Measurements from ENCODE around the gene ARCN1. TPM values are rescaled to one million over a fixed set of nuclear protein-coding genes. Genes with fewer than 3 reads are reported as not detected.
"Not testable (repeated sequence)": the region's sequence is repeated elsewhere in the genome, so short reads cannot be mapped to it uniquely, and the experiment has no call there.

The ARCN1 gene
- polyA plus RNA-seq, 2 donors, result 44.7 to 58.0 TPM

DNA sequence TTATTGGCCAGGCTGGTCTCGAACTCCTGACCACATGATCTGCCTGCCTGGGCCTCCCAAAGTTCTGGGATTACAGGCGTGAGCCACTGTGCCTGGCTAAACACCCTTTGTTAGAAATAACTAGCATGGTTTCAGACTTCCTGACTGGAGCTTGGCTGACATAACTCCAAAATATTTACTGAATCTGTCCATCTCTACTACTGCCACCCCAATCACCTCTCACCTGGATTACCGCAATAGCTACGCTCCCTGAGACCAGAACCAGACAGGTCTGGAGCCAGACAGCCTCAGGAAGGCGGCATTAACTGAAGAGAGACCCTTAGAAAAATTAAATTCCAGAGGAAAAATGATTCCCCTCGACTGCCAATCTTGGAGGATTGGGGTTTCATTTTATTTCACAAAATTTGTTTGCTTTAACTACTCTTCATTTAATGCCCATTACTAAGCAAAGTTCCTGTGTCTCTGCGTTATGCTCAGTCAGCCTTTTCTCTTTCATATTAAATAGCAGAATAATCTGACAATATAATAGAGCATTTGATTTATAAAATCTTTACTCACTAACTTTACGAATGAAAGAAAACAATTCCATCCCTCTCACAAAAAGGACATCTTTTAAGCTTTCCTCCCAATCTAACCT is 28.1 kb upstream of the ARCN1 start:
- no peaks in the 10 kb centered on the region for H3K27me3 ChIP-seq (ENCODE audit: control insufficient read depth in 1 of 2, insufficient read depth in 2 of 2, low read length in 2 of 2)

DNA sequence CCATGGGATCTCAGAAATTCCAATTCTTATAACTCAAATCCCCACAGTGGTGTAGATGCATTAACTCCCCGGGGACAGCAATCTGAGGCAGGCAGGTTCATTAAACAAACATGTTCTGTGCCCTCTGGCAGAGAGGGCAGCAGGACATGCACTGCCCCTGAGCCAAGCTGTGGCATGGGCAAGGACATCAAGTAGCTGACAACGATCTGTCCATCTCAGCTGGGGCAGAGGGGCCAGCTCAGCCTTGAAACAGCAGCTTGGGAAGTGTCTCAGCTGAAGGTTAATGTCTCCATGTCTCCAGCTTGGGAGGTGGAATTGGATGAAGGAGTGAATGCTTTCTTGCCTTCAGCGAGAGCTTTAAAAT is 27.6 kb upstream of the ARCN1 start:
- no peaks in the 10 kb centered on the region for H3K9me3 ChIP-seq (ENCODE audit: control insufficient read depth in 2 of 2, insufficient read depth in 1 of 2, low read depth in 1 of 2, low read length in 1 of 2)
- H3K27me3 ChIP-seq (ENCODE audit: control insufficient read depth in 1 of 2, insufficient read depth in 2 of 2, low read length in 2 of 2), result no peaks in the 10 kb centered on the region
- no peak overlapping the region for H3K27ac ChIP-seq (ENCODE audit: low read depth in 2 of 2, low read length in 1 of 2)
- no peak overlapping the region for H3K4me3 ChIP-seq (ENCODE audit: low read depth in 1 of 2, low read length in 2 of 2)
- no peaks in the 10 kb centered on the region for H3K4me1 ChIP-seq (ENCODE audit: control insufficient read depth in 2 of 2, insufficient read depth in 2 of 2, low read length in 1 of 2)
- peaks cover 0 to 6% of the 10 kb centered on the region in 2 donors for H3K36me3 ChIP-seq (ENCODE audit: control insufficient read depth in 2 of 2, insufficient read depth in 2 of 2, low read length in 1 of 2)
- WGBS, 2 donors, result 85 to 92% methylated on average over 3 of the region's 3 CpGs

More for the DNA sequence above, 28.1 kb upstream of the ARCN1 start:
- H3K4me1 ChIP-seq (ENCODE audit: control insufficient read depth in 2 of 2, insufficient read depth in 2 of 2, low read length in 1 of 2), result no peaks in the 10 kb centered on the region
- 90 to 92% methylated on average over 8 of the region's 8 CpGs for WGBS, 2 donors
- H3K27ac ChIP-seq (ENCODE audit: low read depth in 2 of 2, low read length in 1 of 2), result no peak overlapping the region
- peaks cover 0 to 6% of the 10 kb centered on the region in 2 donors for H3K36me3 ChIP-seq (ENCODE audit: control insufficient read depth in 2 of 2, insufficient read depth in 2 of 2, low read length in 1 of 2)
- no peaks in the 10 kb centered on the region for H3K9me3 ChIP-seq (ENCODE audit: control insufficient read depth in 2 of 2, insufficient read depth in 1 of 2, low read depth in 1 of 2, low read length in 1 of 2)
- no peak overlapping the region for H3K4me3 ChIP-seq (ENCODE audit: low read depth in 1 of 2, low read length in 2 of 2)

DNA sequence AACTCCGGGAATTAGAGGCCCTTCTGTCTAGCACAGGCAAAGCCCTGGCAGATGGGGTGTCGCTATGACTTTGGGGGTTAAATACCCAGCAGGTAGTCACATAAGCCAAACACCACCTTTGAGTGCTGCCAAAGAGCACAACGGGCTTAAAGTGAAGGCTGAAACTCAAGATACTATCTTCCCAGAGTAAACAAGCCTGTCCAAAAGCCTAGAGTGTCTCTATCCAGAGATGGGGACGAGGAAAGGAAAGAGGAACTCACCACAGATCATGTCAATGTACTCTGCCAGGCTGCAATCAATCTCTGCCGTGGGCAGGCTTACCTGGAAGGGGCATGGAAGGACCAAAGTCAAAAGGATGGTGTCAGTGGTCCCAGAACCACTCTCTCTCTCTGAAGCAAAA is 26.7 kb upstream of the ARCN1 start:
- Histone ChIP-seq H3K36me3 (ENCODE audit: control insufficient read depth in 2 of 2, insufficient read depth in 2 of 2, low read length in 1 of 2) (peaks cover 0 to 6% of the 10 kb centered on the region in 2 donors), H3K4me1 (ENCODE audit: control insufficient read depth in 2 of 2, insufficient read depth in 2 of 2, low read length in 1 of 2) (no peaks in the 10 kb centered on the region), H3K27me3 (ENCODE audit: control insufficient read depth in 1 of 2, insufficient read depth in 2 of 2, low read length in 2 of 2) (no peaks in the 10 kb centered on the region), H3K4me3 (ENCODE audit: low read depth in 1 of 2, low read length in 2 of 2) (no peak overlapping the region), H3K9me3 (ENCODE audit: control insufficient read depth in 2 of 2, insufficient read depth in 1 of 2, low read depth in 1 of 2, low read length in 1 of 2) (no peaks in the 10 kb centered on the region), H3K27ac (ENCODE audit: low read depth in 2 of 2, low read length in 1 of 2) (no peak overlapping the region)
- 73 to 86% methylated on average over 5 of the region's 5 CpGs for WGBS, 2 donors

DNA sequence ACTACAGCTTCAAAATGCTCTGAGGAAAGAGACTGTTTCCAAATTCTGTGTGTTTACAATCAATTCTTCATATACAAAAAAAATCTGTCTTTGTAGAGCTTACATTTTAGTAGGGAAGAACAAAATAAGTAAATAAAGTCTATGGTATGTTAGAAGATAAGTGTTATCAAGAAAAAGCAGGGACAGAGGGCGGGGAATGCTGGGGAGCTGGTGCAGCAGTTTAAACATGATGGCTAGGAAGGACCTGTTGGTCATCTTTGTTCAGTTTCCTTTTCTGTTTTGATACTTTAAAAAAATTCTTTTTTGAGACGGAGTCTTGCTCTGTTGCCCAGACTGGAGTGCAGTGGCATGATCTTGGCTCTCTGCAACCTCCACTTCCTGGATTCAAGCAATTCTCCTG is 25.1 kb upstream of the ARCN1 start:
- H3K4me1 ChIP-seq (ENCODE audit: control insufficient read depth in 2 of 2, insufficient read depth in 2 of 2, low read length in 1 of 2), result no peaks in the 10 kb centered on the region
- 88 to 93% methylated on average over 2 of the region's 2 CpGs for WGBS, 2 donors
- no peak overlapping the region for H3K4me3 ChIP-seq (ENCODE audit: low read depth in 1 of 2, low read length in 2 of 2)
- no peak overlapping the region for H3K27ac ChIP-seq (ENCODE audit: low read depth in 2 of 2, low read length in 1 of 2)
- no peaks in the 10 kb centered on the region for H3K9me3 ChIP-seq (ENCODE audit: control insufficient read depth in 2 of 2, insufficient read depth in 1 of 2, low read depth in 1 of 2, low read length in 1 of 2)
- no peaks in the 10 kb centered on the region for H3K27me3 ChIP-seq (ENCODE audit: control insufficient read depth in 1 of 2, insufficient read depth in 2 of 2, low read length in 2 of 2)
- peaks cover 3 to 6% of the 10 kb centered on the region in 2 donors for H3K36me3 ChIP-seq (ENCODE audit: control insufficient read depth in 2 of 2, insufficient read depth in 2 of 2, low read length in 1 of 2)

DNA sequence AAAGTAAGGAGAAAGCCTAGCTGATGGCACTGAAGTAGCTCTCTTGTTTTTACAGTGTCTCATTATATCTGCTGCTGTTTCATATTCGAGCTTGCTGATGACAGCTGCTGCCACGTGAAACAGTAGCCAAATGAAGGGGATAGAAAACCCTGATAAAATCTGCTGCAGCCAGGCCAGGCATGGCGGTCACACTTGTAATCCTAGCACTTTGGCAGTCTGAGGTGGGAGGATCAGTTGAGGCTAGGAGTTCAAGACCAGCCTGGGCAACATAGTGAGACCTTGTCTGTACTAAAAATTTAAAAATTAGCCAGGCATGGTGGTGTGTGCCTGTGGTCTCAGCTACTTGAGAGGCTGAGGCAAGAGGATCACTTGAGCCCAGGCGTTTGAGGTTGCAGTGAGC is 19.9 kb upstream of the ARCN1 start:
- no peak overlapping the region for H3K4me3 ChIP-seq (ENCODE audit: low read depth in 1 of 2, low read length in 2 of 2)
- H3K27ac ChIP-seq (ENCODE audit: low read depth in 2 of 2, low read length in 1 of 2), result no peak overlapping the region
- H3K27me3 ChIP-seq (ENCODE audit: control insufficient read depth in 1 of 2, insufficient read depth in 2 of 2, low read length in 2 of 2), result no peaks in the 10 kb centered on the region
- no peaks in the 10 kb centered on the region for H3K9me3 ChIP-seq (ENCODE audit: control insufficient read depth in 2 of 2, insufficient read depth in 1 of 2, low read depth in 1 of 2, low read length in 1 of 2)
- H3K4me1 ChIP-seq (ENCODE audit: control insufficient read depth in 2 of 2, insufficient read depth in 2 of 2, low read length in 1 of 2), result no peaks in the 10 kb centered on the region
- H3K36me3 ChIP-seq (ENCODE audit: control insufficient read depth in 2 of 2, insufficient read depth in 2 of 2, low read length in 1 of 2), result peaks cover 6% of the 10 kb centered on the region in 2 donors
- WGBS, 2 donors, result 87 to 88% methylated on average over 4 of the region's 4 CpGs

DNA sequence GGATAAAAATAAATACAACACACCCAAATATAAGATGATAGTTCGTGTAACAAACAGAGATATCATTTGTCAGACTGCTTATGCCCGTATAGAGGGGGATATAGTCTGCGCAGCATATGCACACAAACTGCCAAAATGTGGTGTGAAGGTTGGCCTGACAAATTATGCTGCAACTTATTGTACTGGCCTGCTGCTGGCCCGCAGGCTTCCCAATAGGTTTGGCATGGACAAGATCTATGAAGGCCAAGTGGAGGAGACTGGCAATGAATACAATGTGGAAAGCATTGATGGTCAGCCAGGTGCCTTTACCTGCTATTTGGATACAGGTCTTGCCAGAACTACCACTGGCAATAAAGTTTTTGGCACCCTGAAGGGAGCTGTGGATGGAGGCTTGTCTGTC is 11.4 kb upstream of the ARCN1 start:
- Histone ChIP-seq H3K27me3 (ENCODE audit: control insufficient read depth in 1 of 2, insufficient read depth in 2 of 2, low read length in 2 of 2) (no peaks in the 10 kb centered on the region), H3K4me3 (ENCODE audit: low read depth in 1 of 2, low read length in 2 of 2) (no peak overlapping the region), H3K27ac (ENCODE audit: low read depth in 2 of 2, low read length in 1 of 2) (no peak overlapping the region), H3K36me3 (ENCODE audit: control insufficient read depth in 2 of 2, insufficient read depth in 2 of 2, low read length in 1 of 2) (peaks cover 0 to 3% of the 10 kb centered on the region in 2 donors), H3K9me3 (ENCODE audit: control insufficient read depth in 2 of 2, insufficient read depth in 1 of 2, low read depth in 1 of 2, low read length in 1 of 2) (no peaks in the 10 kb centered on the region), H3K4me1 (ENCODE audit: control insufficient read depth in 2 of 2, insufficient read depth in 2 of 2, low read length in 1 of 2) (peaks cover 2 to 3% of the 10 kb centered on the region in 2 donors)
- WGBS, 2 donors, result 89 to 90% methylated on average over 4 of the region's 4 CpGs

DNA sequence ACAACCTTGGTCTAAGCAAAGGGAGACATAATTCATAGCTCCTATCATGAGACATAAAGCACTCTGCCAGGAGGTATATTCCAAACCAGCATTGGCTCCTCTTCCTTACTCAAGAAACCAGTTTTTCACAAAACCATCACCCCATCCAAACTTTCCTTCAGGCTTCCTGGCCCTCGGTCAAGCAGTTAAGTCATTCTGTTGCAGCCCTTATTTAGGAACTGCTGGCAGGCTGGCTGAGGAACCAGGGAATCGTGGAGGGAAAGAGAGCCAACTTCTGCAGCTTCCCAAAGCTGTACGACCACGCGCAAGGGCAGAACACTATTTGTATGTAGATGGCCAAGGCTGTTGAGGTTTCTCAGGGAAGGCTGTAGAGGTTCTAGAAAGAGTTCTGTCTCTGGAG is 7.2 kb upstream of the ARCN1 start:
- Histone ChIP-seq H3K27ac (ENCODE audit: low read depth in 2 of 2, low read length in 1 of 2) (peak overlapping the region; percentile 66 to 76), H3K4me3 (ENCODE audit: low read depth in 1 of 2, low read length in 2 of 2) (peak overlapping the region; percentile 19 to 71)
- WGBS, 2 donors, result 24 to 41% methylated on average over 5 of the region's 5 CpGs

DNA sequence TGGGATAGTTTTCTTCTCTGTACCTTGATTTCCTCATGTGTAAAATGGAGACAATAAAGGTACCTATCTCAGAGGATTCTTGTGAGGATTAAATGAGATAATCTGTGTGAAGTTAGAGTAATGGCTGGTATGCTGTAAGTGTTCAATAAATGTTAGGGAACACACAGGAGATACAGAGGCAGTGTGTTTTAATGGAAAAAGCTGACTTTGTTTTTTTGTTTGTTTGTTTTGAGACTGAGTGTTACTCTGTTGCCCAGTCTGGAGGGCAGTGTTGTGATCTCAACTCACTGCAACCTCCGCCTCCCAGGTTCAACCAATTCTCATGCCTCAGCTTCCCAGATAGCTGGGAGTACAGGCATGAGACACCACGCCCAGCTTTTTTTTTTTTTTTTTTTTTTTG is 2.5 kb upstream of the ARCN1 start:
- no peaks in the 10 kb centered on the region for H3K36me3 ChIP-seq (ENCODE audit: control insufficient read depth in 2 of 2, insufficient read depth in 2 of 2, low read length in 1 of 2)
- WGBS, 2 donors, result 85% methylated on average over 2 of the region's 2 CpGs
- no peaks in the 10 kb centered on the region for H3K27me3 ChIP-seq (ENCODE audit: control insufficient read depth in 1 of 2, insufficient read depth in 2 of 2, low read length in 2 of 2)
- peaks cover 2 to 5% of the 10 kb centered on the region in 2 donors for H3K4me1 ChIP-seq (ENCODE audit: control insufficient read depth in 2 of 2, insufficient read depth in 2 of 2, low read length in 1 of 2)
- H3K4me3 ChIP-seq (ENCODE audit: low read depth in 1 of 2, low read length in 2 of 2), result no peak overlapping the region
- H3K9me3 ChIP-seq (ENCODE audit: control insufficient read depth in 2 of 2, insufficient read depth in 1 of 2, low read depth in 1 of 2, low read length in 1 of 2), result no peaks in the 10 kb centered on the region
- no peak overlapping the region for H3K27ac ChIP-seq (ENCODE audit: low read depth in 2 of 2, low read length in 1 of 2)

More for the DNA sequence above, 7.2 kb upstream of the ARCN1 start:
- no peaks in the 10 kb centered on the region for H3K27me3 ChIP-seq (ENCODE audit: control insufficient read depth in 1 of 2, insufficient read depth in 2 of 2, low read length in 2 of 2)
- H3K4me1 ChIP-seq (ENCODE audit: control insufficient read depth in 2 of 2, insufficient read depth in 2 of 2, low read length in 1 of 2), result peaks cover 2 to 3% of the 10 kb centered on the region in 2 donors
- H3K36me3 ChIP-seq (ENCODE audit: control insufficient read depth in 2 of 2, insufficient read depth in 2 of 2, low read length in 1 of 2), result no peaks in the 10 kb centered on the region
- H3K9me3 ChIP-seq (ENCODE audit: control insufficient read depth in 2 of 2, insufficient read depth in 1 of 2, low read depth in 1 of 2, low read length in 1 of 2), result no peaks in the 10 kb centered on the region

DNA sequence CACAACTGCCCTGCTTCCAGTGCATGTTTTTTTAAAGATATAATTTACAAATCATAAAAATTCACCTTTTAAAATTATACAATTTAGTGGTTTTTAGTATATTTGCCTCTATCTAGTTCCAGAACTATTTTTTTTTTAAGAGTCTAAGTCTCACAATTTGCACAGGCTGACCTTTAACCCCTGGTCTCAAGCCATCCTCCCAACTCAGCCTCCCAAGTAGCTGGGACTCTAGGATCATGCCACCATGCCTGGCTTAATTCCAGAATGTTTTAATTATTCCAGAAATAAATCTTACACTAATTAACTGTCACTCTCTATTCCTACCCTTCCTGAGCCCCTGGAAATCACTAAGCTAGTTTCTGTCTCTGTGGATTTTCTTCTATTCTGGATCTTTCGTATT is 1.4 kb upstream of the ARCN1 start:
- Histone ChIP-seq H3K36me3 (ENCODE audit: control insufficient read depth in 2 of 2, insufficient read depth in 2 of 2, low read length in 1 of 2) (no peaks in the 10 kb centered on the region), H3K27me3 (ENCODE audit: control insufficient read depth in 1 of 2, insufficient read depth in 2 of 2, low read length in 2 of 2) (no peaks in the 10 kb centered on the region), H3K27ac (ENCODE audit: low read depth in 2 of 2, low read length in 1 of 2) (no peak overlapping the region), H3K4me1 (ENCODE audit: control insufficient read depth in 2 of 2, insufficient read depth in 2 of 2, low read length in 1 of 2) (peaks cover 0 to 2% of the 10 kb centered on the region in 2 donors), H3K9me3 (ENCODE audit: control insufficient read depth in 2 of 2, insufficient read depth in 1 of 2, low read depth in 1 of 2, low read length in 1 of 2) (no peaks in the 10 kb centered on the region), H3K4me3 (ENCODE audit: low read depth in 1 of 2, low read length in 2 of 2) (no peak overlapping the region)
- 97% methylated on average over 1 of the region's 1 CpG for WGBS, 2 donors

DNA sequence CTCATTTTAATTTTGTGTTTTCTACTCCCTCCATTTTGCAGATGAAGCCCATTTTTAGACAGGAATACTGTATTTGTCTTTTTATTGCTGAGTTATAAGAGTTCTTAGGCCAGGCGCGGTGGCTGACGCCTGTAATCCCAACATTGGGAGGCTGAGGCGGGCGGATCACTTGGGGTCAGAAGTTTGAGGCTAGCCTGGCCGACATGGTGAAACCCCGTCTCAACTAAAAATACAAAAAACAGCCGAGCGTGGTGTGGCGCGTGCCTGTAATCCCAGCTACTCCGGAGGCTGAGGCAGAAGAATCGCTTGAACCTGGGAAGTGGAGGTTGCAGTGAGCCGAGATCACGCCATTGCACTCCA is 528 bp upstream of the ARCN1 start:
- not testable (repeated sequence) for H3K9me3 ChIP-seq (ENCODE audit: control insufficient read depth in 2 of 2, insufficient read depth in 1 of 2, low read depth in 1 of 2, low read length in 1 of 2); H3K27me3 ChIP-seq (ENCODE audit: control insufficient read depth in 1 of 2, insufficient read depth in 2 of 2, low read length in 2 of 2); H3K36me3 ChIP-seq (ENCODE audit: control insufficient read depth in 2 of 2, insufficient read depth in 2 of 2, low read length in 1 of 2); H3K4me1 ChIP-seq (ENCODE audit: control insufficient read depth in 2 of 2, insufficient read depth in 2 of 2, low read length in 1 of 2)
- WGBS, 2 donors, result 4 to 12% methylated on average over 15 of the region's 15 CpGs
- H3K27ac ChIP-seq (ENCODE audit: low read depth in 2 of 2, low read length in 1 of 2), result peak overlapping the region; percentile 83 to 97
- peak overlapping the region; percentile 88 to 91 for H3K4me3 ChIP-seq (ENCODE audit: low read depth in 1 of 2, low read length in 2 of 2)

All from esophagus (tissue), 2 donors.